ENCODE measurements around the gene PLEKHM2.

GRCh38 chr1:15758343-15758931 lies 74.3 kb downstream of the PLEKHM2 start, which contains the start of gene FBLIM1:
- TF ChIP-seq POLR2A (IDR thresholded peaks at IDR 0.05): no peak
- TF ChIP-seq, protein P1, sequence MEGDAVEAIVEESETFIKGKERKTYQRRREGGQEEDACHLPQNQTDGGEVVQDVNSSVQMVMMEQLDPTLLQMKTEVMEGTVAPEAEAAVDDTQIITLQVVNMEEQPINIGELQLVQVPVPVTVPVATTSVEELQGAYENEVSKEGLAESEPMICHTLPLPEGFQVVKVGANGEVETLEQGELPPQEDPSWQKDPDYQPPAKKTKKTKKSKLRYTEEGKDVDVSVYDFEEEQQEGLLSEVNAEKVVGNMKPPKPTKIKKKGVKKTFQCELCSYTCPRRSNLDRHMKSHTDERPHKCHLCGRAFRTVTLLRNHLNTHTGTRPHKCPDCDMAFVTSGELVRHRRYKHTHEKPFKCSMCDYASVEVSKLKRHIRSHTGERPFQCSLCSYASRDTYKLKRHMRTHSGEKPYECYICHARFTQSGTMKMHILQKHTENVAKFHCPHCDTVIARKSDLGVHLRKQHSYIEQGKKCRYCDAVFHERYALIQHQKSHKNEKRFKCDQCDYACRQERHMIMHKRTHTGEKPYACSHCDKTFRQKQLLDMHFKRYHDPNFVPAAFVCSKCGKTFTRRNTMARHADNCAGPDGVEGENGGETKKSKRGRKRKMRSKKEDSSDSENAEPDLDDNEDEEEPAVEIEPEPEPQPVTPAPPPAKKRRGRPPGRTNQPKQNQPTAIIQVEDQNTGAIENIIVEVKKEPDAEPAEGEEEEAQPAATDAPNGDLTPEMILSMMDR (IDR thresholded peaks at IDR 0.05): no peak
